Retina (tissue), 1 donor: Measurements from ENCODE around the gene SPAST.
"Not testable (repeated sequence)": the region's sequence is repeated elsewhere in the genome, so short reads cannot be mapped to it uniquely, and the experiment has no call there.

Source experiments
- DNase-seq: peaks from one replicate; pipeline ENCODE4 v3.0.0-alpha.2; 2016

The SPAST gene, protein sequence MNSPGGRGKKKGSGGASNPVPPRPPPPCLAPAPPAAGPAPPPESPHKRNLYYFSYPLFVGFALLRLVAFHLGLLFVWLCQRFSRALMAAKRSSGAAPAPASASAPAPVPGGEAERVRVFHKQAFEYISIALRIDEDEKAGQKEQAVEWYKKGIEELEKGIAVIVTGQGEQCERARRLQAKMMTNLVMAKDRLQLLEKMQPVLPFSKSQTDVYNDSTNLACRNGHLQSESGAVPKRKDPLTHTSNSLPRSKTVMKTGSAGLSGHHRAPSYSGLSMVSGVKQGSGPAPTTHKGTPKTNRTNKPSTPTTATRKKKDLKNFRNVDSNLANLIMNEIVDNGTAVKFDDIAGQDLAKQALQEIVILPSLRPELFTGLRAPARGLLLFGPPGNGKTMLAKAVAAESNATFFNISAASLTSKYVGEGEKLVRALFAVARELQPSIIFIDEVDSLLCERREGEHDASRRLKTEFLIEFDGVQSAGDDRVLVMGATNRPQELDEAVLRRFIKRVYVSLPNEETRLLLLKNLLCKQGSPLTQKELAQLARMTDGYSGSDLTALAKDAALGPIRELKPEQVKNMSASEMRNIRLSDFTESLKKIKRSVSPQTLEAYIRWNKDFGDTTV

DNA sequence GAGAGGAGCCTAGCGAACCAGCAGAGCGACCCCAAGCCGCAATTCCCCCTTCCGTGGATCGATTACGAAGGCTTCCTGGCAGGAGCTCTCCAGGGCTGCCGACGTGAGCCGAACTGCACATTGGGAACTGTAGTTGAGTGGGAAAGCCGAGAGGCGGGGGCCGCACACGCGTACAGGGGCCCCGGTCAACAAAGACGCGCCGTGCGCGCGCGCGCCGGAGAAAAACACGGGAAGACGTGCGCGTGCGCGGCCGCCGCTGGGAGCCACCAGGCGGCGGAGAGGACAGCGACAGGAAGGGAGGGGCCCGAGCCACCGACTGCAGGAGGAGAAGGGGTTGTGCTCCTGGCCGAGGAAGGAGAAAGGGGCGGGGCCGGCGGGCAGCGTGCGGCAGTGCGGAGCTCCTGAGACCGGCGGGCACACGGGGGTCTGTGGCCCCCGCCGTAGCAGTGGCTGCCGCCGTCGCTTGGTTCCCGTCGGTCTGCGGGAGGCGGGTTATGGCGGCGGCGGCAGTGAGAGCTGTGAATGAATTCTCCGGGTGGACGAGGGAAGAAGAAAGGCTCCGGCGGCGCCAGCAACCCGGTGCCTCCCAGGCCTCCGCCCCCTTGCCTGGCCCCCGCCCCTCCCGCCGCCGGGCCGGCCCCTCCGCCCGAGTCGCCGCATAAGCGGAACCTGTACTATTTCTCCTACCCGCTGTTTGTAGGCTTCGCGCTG lies at the start of gene SPAST:
Gene SPAST (plus strand): TSS at position 247 of the 711 bp plus-strand sequence. CDS start 276 bp downstream, at position 523.
- peak; percentile 99 for DNase-seq

- DNase-seq, result not testable (repeated sequence)
Observed at GRCh38 chr2:32018789-32019482, 44.4 kb upstream of the SPAST start.

DNA sequence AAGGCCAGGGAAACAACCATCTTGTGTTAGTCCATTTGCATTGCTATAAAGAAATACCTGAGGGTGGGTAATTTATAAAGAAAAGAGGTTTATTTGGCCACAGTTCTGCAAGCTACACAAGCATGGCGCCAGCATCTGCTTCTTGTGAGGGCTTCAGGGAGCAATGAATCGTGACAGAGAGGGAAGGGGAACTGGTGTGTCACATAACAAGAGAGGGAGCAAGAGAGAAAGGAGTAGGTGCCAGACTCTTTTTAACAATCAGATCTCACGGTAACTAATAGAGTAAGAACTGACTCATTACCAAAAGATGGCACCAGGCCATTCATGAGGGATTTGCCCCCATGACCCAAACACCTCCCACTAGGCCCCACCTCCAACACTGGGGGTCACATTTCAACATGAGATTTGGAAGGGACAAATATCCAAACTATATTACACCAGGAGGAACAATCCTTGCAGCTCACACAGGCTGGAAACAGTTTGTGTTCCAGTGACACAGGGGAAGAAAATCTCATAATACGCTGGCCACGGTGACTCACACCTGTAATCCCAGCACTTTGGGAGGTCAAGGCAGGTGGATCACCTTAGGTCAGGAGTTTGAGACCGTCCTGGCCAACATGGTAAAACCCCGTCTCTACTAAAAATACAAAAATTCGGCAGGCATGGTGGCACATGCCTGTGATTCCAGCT lies 29.0 kb upstream of the SPAST start:
- DNase-seq, result not testable (repeated sequence)

GRCh38 chr2:32039447-32040219 lies 23.7 kb upstream of the SPAST start, which contains the start of gene DPY30:
Gene DPY30, minus strand, starts transcription at chr2:32039805. Its CDS starts 349 bp downstream, at chr2:32039456.
- DNase-seq, result peak; percentile 96

DNA sequence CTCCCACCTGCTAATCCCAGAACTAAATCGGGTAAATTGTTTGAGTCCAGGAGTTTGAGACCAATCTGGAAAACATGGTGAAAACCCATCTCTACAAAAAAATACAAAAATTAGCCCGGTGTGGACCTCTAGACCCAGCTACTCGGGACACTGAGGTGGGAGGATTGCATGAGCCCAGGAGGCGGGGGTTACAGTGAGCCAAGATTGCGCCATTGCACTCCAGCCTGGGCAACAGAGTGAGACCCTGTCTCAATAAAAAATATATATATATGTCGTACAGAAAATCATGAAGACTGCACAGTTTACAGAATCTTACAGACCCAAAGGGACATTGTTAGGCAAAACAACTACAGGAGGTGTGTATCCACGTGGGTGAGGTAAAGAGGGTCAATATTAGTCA lies 19.8 kb upstream of the SPAST start:
- no peak for DNase-seq

DNA sequence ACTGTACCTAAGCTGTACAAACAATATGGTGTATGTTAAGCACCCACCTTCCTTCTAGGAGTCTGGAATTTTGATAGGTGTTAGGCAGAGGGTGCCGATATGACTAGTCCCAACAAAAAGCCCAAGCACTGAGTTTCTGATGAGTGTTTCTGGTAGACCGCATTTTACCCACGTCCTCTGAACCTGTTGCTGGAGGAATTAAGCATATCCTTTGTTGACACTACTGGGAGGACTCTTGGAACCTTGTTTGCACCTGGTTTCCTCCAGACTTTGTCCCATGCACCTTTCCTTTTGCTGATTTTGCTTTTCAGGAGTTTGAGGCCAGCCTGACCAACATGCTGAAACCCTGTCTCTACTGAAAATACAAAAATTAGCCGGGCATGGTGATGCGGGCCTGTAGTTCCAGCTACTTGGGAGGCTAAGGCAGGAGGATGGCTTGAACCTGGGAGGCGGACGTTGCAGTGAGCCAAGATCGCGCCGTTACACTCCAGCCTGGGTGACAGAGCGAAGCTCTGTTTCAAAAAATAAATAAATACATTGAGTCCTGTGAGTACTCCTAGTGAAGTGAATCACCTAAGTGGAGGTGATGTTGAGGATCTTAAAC lies 11.4 kb upstream of the SPAST start:
- DNase-seq, result no peak

DNA sequence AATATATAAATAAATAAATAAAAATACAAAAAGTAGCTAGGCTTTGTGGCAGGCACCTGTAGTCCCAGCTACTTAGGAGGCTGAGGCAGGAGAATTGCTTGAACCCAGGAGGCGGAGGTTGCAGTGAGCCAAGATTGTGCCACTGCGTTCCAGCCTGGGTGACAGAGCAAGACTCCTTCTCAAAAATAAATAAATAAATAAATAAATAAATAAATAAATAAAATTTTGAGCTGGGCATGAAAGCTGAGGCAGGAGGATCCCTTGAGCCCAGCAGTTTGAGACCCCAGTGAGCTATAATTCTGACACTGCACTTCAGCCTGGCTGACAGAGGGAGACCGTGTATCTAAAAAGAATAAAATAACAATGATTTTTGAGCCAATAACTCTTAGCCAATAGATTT lies 8.8 kb upstream of the SPAST start:
- DNase-seq, result not testable (repeated sequence)

DNA sequence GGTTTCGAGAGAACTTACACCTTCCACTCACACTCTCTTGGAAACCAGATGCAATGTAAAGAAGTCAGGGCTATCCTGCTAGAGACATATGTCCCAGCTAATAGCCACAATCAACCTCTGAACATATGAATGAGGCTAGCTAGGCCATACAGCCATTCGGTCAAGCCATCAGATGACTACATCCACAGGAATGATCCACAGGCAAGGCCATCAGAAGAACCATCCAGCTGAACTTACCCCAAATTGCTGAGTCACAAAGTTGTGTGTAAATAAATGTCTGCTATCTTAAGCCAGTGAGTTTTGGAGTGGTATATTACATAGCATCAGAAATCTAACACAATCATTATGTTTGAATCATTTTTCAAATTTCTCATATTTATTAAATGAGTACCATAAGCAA lies 5.2 kb upstream of the SPAST start:
- no peak for DNase-seq

- DNase-seq, result no peak
Observed at GRCh38 chr2:32060266-32060665, 3.1 kb upstream of the SPAST start.

GRCh38 chr2:32061430-32061829 lies 1.9 kb upstream of the SPAST start:
- DNase-seq, result no peak

GRCh38 chr2:32061973-32062861 lies 1.1 kb upstream of the SPAST start:
- no peak for DNase-seq

DNA sequence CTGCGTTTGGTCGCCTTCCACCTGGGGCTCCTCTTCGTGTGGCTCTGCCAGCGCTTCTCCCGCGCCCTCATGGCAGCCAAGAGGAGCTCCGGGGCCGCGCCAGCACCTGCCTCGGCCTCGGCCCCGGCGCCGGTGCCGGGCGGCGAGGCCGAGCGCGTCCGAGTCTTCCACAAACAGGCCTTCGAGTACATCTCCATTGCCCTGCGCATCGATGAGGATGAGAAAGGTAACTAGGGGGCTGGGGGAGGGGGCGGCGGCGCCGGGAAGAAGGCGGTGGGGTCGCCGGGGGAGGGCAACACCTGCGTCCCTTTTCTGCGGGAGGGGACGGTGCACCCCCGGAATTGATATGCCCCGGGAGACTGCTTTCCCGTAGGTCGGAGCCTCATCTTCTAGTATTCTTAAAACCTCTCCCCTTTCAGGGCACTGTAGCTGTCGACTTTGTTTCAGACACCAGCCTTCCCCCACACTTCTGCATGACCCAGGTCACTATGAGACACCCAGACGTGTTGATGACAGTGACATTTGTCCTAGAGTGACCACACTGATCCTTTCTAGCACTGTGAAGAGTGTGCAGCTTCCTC lies 755 bp downstream of the SPAST start:
- DNase-seq, result peak; percentile 29

GRCh38 chr2:32064713-32065112 lies 1.4 kb downstream of the SPAST start:
- no peak for DNase-seq

- DNase-seq, result no peak
Observed at GRCh38 chr2:32067549-32067948, 4.2 kb downstream of the SPAST start.

DNA sequence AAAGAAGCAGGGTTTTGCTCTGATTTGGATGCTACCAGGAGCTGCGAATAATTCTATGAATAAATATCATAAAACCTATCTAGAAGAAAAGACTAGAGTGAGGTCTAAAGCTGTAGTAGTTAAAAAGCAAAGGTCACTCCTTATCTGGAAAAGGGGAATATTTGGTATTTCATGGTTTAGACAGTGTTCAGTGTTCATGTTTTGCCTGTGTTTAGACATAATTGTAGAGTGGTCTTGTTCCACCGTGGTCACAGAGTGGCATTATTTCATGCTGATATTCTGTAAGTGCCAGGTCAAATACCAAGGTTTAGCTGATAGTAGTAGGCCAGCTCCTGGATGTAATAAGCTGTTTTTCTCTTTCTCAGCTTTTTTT lies 10.8 kb downstream of the SPAST start:
- no peak for DNase-seq

- DNase-seq, result no peak
Observed at GRCh38 chr2:32095671-32096070, 32.3 kb downstream of the SPAST start.

DNA sequence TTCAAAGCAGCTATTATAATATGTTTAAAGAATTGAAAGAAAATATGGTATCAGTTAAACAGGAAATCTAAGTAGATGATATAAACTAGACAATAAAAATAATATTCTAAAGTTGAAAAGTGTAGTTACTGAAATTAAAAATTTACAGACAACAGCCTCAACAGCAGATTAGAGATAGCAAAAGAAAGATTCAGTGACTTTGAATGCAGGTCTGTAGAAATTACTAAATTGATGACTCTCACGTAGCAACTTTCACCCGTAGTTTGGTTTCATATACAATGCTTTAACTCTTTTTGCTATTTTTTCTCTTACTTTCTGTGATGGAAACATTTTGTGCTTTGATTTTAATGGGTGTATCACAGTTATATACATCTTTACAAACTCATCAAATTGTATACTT lies 44.8 kb downstream of the SPAST start:
- no peak for DNase-seq

GRCh38 chr2:32118055-32118454 lies 54.7 kb downstream of the SPAST start:
- DNase-seq, result no peak

DNA sequence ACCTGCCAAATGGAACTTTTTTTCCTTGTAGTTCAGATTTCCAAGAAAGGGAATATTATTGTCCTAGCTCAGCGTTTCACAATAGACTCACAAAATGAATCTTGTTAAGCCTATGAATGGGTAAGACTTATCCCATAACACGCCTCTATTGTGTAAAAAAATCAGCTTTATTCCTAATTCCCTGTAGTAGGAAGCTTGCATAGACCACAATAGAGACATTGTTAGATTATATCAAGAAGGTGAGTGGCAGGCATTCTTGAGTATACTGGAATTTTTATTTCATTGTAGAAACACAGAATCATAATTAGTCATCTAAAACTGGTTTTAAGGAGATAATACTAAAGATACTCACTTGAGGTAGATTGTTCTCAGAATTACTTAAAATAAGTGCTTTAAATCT lies 55.8 kb downstream of the SPAST start:
- DNase-seq, result no peak

DNA sequence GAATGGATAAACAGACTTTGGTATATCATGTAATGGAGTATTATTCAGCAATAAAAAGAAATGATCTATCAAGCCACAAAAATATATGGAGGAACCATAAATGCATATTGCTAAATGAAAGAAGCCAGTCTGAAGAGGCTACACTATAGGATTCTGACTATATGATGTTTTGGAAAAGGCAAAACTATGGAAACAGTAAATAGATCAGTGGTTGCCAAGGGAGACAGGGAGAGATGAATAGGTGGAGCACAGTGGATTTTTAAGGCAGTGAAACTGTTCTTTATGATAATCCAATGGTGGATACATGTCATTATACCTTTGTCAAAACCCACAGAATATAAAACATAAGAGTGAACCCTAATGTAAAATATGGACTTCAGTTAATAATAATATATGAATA lies 61.3 kb downstream of the SPAST start:
- DNase-seq, result no peak
